Activated naive CD4-positive, alpha-beta T cell treated with anti-CD3 and anti-CD28 coated beads, Interleukin-2, amount 50 U/mL, for 72 hours (primary cell): Measurements from ENCODE around the gene RPP25L. TPM values are rescaled to one million over a fixed set of nuclear protein-coding genes. Genes with fewer than 3 reads are reported as not detected.

Experiments
- ATAC-seq, 2 donors: fragments of 150-1000 bp; cut with Tn5 transposase; 2 replicates each; pipeline ENCODE4 v1.10.0; 2021; ENCODE audit warnings: mild to moderate bottlenecking in 2 of 2, moderate library complexity in 2 of 2
- DNase-seq, 2 donors: peaks; one replicate each; pipeline ENCODE4 v3.0.0; 2021 to 2022; ENCODE audit warnings: low spot score in 2 of 2
- H3K27ac Mint-ChIP-seq, 2 donors: one replicate each; pipeline ENCODE4 v1.8.0; 2022; ENCODE audit warnings: mild to moderate bottlenecking in 2 of 2, mixed read lengths in 2 of 2
- H3K36me3 Mint-ChIP-seq, 2 donors: one replicate each; pipeline ENCODE4 v1.8.0; 2022; ENCODE audit warnings: mixed read lengths in 2 of 2
- H3K9me3 Mint-ChIP-seq, 2 donors: one replicate each; pipeline ENCODE4 v1.8.0; 2022; ENCODE audit warnings: mixed read lengths in 2 of 2
- total RNA-seq, 2 donors: library from RNA; stranded (reverse); gene quantifications; one replicate each; pipeline ENCODE4 v1.2.3, GENCODE V29; 2022

The RPP25L gene, protein sequence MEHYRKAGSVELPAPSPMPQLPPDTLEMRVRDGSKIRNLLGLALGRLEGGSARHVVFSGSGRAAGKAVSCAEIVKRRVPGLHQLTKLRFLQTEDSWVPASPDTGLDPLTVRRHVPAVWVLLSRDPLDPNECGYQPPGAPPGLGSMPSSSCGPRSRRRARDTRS
- total RNA-seq = 10 to 100 TPM; 19.1 to 36.2 TPM

DNA sequence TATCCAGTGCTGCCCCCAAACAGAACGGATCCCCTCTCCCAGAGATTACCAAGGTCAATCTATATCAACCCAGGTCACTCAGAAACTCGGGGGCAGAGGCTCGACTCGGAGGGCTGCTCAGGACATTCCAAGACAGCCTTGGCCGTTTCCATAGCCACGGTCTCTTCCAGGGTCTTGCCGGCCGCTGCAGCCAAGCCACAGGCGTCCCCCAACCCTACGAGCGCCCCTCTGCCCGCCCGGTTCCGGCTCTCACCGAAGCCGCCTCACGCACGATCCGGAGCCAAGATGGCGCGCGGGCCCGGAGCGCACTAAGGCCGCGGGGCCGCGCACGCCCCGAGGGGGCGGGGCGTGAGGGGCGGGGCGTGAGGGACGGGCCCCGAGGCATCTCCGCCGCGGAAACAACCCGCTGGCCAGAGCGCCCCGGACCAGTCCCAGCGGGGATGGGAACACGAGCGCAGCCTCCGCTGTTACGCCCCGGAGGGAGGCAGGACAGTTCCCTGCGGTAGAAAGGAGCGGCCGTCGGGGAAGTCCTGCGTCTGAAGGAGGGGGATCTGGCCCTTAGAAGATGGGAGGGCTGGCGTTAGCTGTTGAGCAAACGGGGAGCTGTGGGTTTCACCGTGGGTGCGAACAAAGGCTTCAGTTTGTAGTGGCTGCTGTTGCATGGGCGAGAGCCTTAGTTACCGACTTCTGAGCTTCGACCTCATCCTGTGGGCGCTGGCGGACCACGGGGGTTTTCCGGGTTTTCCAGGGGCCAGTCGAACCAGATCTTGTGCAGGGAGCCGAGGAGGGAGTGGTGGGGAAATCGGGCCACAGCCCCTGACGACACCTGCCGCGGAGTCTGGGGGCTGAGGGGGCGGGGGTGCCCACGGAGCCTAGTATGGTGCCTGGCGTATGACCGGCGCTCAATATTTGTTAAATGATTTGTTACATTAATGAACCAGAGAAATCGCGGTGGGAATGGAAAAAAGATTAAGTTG, at the start of gene RPP25L:
RPP25L (minus strand) TSS at position 287 of the 977 bp plus-strand sequence. CDS start 801 bp downstream, outside the sequence.
- ATAC-seq = peak; percentile 91 to 97
- peak; percentile 88 to 90 for DNase-seq
- Mint-ChIP-seq H3K27ac (peak within 1 kb of the TSS; percentile 94 to 97), H3K36me3 (peaks cover 7% of the 10 kb centered on the region in 2 donors), H3K9me3 (no peaks in the 10 kb centered on the region)

DNA sequence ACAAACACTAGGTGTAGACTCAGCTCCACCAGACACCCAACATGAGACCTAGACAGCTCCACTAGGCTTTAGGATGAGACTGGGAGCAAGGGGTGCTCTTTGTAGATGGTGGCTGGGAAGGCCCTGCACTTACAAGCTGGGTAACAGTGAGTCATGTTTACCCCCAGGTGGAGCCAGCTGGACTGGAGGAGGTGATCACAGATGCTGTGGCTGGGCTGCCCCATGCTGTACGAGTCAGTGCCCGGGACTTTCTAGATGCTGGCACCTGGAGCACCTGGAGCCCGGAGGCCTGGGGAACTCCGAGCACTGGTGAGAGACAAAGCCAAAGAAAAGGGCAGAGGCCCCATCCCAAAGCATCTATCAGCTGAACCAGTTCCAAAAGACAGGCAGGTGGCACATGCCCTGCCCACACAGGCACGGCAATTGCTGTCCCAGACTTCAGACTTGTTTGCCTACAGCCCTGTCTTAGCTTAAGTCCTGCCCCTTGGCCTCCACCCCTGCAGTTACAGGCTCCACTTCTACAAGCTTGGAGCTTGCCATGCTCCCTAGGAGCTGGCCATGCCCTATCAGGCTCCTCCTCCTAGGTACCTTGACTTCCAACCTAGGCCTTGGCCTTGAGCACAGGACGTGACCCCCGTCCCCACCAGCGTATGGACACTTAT, 47.8 kb upstream of the RPP25L start:
- H3K9me3 Mint-ChIP-seq = no peaks in the 10 kb centered on the region
- H3K36me3 Mint-ChIP-seq = peaks cover 0 to 6% of the 10 kb centered on the region in 2 donors
- peak in 1 of 2 donors; percentile 42 for ATAC-seq
- H3K27ac Mint-ChIP-seq = no peak overlapping the region
- no peak for DNase-seq

- ATAC-seq (no peak), DNase-seq (no peak)
- Mint-ChIP-seq H3K27ac (peak overlapping the region in 1 of 2 donors; percentile 12), H3K36me3 (peaks cover 0 to 6% of the 10 kb centered on the region in 2 donors), H3K9me3 (no peaks in the 10 kb centered on the region)
These were observed 46.6 kb upstream of the RPP25L start for GRCh38 chr9:34658461-34658860.

DNA sequence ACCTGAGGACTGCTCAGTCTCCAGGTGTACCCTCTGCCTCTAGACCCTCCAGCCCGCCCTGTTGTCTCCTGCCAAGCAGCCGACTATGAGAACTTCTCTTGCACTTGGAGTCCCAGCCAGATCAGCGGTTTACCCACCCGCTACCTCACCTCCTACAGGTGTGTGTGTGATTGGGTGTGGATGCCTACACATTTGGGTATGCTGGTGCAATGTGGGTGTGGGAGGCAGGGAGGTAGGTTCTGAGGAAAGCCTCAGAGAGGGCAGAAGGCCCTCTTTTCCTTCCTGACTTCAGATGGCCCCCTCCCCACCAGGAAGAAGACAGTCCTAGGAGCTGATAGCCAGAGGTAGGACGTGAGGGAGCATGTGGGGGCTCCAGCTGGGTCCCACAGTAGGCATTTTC, 45.1 kb upstream of the RPP25L start:
- ATAC-seq (no peak), DNase-seq (no peak)
- Mint-ChIP-seq H3K27ac (no peak overlapping the region), H3K9me3 (no peaks in the 10 kb centered on the region), H3K36me3 (peaks cover 0 to 6% of the 10 kb centered on the region in 2 donors)

GRCh38 chr9:34655394-34655793, 43.5 kb upstream of the RPP25L start:
- H3K27ac Mint-ChIP-seq = peak overlapping the region in 1 of 2 donors; percentile 36
- no peak for DNase-seq
- no peaks in the 10 kb centered on the region for H3K9me3 Mint-ChIP-seq
- ATAC-seq = no peak
- no peaks in the 10 kb centered on the region for H3K36me3 Mint-ChIP-seq

- ATAC-seq = no peak
- Mint-ChIP-seq H3K27ac (peak overlapping the region; percentile 37 to 55), H3K9me3 (no peaks in the 10 kb centered on the region), H3K36me3 (peaks cover 2 to 4% of the 10 kb centered on the region in 2 donors)
- no peak for DNase-seq
These were observed 42.6 kb upstream of the RPP25L start for GRCh38 chr9:34654323-34655051.

DNA sequence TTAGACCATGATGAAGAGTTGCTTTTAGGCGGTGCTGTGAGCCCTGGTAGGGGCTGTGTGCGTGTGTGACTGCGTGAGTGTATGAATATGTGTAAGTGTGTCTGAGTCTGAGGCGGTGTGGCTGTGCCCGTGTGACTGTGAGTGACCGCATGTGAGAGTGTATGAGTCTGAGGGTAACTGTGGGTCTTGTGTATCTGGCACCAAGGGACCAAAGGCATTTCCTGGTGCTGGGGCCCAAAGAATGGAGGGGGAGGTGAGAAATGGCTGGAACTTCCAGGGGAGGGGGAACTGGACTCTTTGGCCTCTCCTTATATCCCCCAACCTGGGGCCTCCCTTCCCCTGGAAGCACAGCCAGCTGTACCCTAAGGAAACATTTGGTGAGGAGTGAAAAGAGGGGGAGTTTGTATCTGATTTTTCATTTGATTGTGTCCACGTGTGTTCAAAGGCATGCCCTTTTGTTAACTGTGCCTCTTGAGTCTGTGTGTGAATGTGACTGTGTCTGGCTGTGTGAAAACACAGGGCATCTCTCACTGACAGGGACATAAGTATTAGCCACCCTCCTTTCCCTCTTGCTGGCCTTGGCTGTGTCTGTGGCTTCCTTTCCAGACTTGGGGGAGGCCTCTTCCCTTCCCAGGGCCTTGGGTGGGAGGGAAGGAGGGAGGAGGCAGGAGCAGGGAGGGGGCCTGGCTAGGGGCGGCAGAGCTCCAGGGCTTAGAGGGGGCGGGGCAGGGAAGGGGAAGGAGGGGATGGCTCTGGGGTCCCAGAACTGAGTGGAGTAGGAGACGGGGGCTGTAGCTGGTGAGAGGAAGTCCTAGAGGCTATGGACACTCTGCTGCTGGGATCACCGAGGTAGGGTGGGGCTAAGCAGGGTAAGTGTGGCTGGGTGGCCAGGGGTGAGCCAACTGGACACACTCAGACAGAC, 41.5 kb upstream of the RPP25L start:
- ATAC-seq (no peak), DNase-seq (no peak)
- Mint-ChIP-seq H3K9me3 (no peaks in the 10 kb centered on the region), H3K27ac (peak overlapping the region; percentile 26 to 55), H3K36me3 (peaks cover 10 to 13% of the 10 kb centered on the region in 2 donors)

GRCh38 chr9:34652602-34653000, 40.7 kb upstream of the RPP25L start:
- peak overlapping the region; percentile 13 to 26 for H3K27ac Mint-ChIP-seq
- no peak for DNase-seq
- H3K9me3 Mint-ChIP-seq = no peaks in the 10 kb centered on the region
- peaks cover 18 to 21% of the 10 kb centered on the region in 2 donors for H3K36me3 Mint-ChIP-seq
- ATAC-seq = no peak

GRCh38 chr9:34651876-34652601, 40.1 kb upstream of the RPP25L start, which contains the start of gene IL11RA:
TSS of gene IL11RA (plus strand) at chr9:34652185. CDS start at chr9:34655218, 3,033 bp downstream.
- peaks cover 23 to 26% of the 10 kb centered on the region in 2 donors for H3K36me3 Mint-ChIP-seq
- H3K27ac Mint-ChIP-seq = peak within 1 kb of the TSS; percentile 13 to 62
- DNase-seq (peak in 1 of 2 donors; percentile 46), ATAC-seq (peak; percentile 84 to 86)
- no peaks in the 10 kb centered on the region for H3K9me3 Mint-ChIP-seq

DNA sequence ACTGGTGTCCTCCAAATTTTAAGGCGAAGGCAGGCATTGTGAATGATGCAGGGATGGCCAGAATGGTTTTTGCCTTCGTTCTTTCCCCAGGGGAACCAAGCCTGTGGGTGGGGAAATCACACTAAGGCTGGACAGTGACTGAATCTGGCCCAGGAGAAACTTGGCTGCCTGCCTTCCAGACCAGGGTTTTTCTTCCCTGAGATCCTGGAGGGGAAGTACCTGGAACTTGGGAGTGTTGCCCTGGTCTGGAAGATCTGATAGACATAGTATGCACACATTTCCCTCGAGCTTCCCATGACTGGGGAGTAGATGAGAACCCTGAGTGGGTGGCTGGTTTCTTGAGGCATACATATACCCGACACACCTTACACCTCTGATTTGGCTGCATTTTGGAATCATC, 39.4 kb upstream of the RPP25L start:
- Mint-ChIP-seq H3K36me3 (peaks cover 25 to 26% of the 10 kb centered on the region in 2 donors), H3K27ac (no peak overlapping the region), H3K9me3 (no peaks in the 10 kb centered on the region)
- ATAC-seq = no peak
- DNase-seq = no peak

DNA sequence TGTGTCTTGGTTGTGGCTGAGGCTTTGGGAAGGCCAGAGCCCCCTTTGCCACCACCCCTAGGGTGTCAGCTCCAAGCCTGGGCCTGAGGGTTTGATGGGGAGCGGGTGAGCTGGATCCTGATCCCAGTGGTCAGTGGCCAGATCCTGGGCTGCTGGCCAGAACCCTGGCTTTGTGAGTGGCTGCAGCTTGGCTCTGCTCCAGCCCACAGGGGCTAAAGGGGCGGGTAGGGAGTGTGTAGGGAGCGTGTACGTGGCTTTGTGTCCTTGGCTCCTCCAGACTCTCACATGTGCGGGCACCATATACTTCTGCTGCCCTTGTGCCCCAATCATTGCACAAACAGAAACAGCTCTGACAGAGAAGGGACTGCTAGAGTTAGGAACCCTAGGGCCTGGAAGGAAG, 38.9 kb upstream of the RPP25L start:
- Mint-ChIP-seq H3K9me3 (no peaks in the 10 kb centered on the region), H3K36me3 (peaks cover 25 to 26% of the 10 kb centered on the region in 2 donors), H3K27ac (no peak overlapping the region)
- ATAC-seq = no peak
- no peak for DNase-seq

DNA sequence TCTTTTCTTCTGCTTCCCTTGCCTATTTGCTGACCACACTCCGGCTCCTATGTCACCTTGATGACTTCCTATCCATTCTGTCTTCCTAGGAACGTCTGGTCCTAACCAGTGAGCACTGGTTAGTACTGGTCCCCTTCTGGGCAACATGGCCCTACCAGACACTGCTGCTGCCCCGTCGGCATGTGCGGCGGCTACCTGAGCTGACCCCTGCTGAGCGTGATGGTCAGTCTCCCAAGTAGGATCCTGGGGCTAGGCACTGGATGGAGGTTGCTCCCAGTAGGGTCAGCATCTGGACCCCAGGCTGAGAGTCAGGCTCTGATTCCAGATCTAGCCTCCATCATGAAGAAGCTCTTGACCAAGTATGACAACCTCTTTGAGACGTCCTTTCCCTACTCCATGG, 36.8 kb upstream of the RPP25L start:
- Mint-ChIP-seq H3K9me3 (no peaks in the 10 kb centered on the region), H3K27ac (peak overlapping the region; percentile 48 to 75), H3K36me3 (peaks cover 25 to 26% of the 10 kb centered on the region in 2 donors)
- DNase-seq (no peak), ATAC-seq (no peak)

DNA sequence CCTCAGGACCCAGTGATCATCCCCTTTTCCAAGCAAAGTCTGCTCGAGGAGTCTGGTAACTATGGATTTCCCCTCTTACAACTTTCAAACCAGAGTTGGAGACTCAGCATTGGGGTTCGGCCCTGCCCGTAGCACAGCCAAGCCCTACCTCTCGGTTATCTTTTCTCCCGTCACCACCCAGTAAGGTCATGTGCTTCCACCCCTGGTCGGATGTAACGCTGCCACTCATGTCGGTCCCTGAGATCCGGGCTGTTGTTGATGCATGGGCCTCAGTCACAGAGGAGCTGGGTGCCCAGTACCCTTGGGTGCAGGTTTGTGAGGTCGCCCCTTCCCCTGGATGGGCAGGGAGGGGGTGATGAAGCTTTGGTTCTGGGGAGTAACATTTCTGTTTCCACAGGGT, 35.8 kb upstream of the RPP25L start:
- no peaks in the 10 kb centered on the region for H3K9me3 Mint-ChIP-seq
- H3K36me3 Mint-ChIP-seq = peaks cover 25 to 26% of the 10 kb centered on the region in 2 donors
- ATAC-seq = no peak
- DNase-seq = no peak
- peak overlapping the region; percentile 75 to 88 for H3K27ac Mint-ChIP-seq

GRCh38 chr9:34647084-34647403, 35.1 kb upstream of the RPP25L start:
- H3K9me3 Mint-ChIP-seq = no peaks in the 10 kb centered on the region
- peaks cover 25 to 26% of the 10 kb centered on the region in 2 donors for H3K36me3 Mint-ChIP-seq
- peak in 1 of 2 donors; percentile 41 for ATAC-seq
- H3K27ac Mint-ChIP-seq = peak overlapping the region; percentile 75 to 88
- peak in 1 of 2 donors; percentile 71 for DNase-seq
